Inferior parietal cortex (tissue), 1 donor: ENCODE results near the gene CEP68.
"Not testable (repeated sequence)": the region's sequence is repeated elsewhere in the genome, so short reads cannot be mapped to it uniquely, and the experiment has no call there.

Experiments
- DNase-seq: peaks from one replicate; pipeline ENCODE4 v3.0.0-alpha.2; 2016; ENCODE audit errors: extremely low spot score

CEP68 gene

GRCh38 chr2:65129826-65130663 lies 73.8 kb downstream of the CEP68 start, which contains the start of gene RAB1A:
TSS of gene RAB1A (minus strand) at chr2:65130106. CDS start at chr2:65129915, 191 bp downstream.
- DNase-seq = peak; percentile 98

- DNase-seq = peak; percentile 44
These were observed 74.5 kb downstream of the CEP68 start for GRCh38 chr2:65130664-65131175.

GRCh38 chr2:65132930-65133329 lies 76.7 kb downstream of the CEP68 start:
- not testable (repeated sequence) for DNase-seq

- no peak for DNase-seq
These were observed 77.4 kb downstream of the CEP68 start for GRCh38 chr2:65133626-65134025.

GRCh38 chr2:65134158-65134557 lies 77.9 kb downstream of the CEP68 start:
- no peak for DNase-seq

GRCh38 chr2:65136253-65136652 lies 80.0 kb downstream of the CEP68 start:
- no peak for DNase-seq
